Endothelial cell of umbilical vein (primary cell): ENCODE data around the gene SULF2. TPM values are rescaled to one million over a fixed set of nuclear protein-coding genes. Genes with fewer than 3 reads are reported as not detected.

ENCODE experiments used
- BruUV-seq: library from RNA; stranded (reverse); fragments of 400-500 nt; replicated peaks from 2 replicates; lab custom pipeline; 2021; lab: Mats Ljungman, UMichigan
- CTCF ChIA-PET: fragments of 300-600, 350-600 bp; sonication (Branson Sonifier 250); formaldehyde crosslinking; loops from one replicate; lab custom pipeline; 2021; ENCODE audit warnings: antibody characterized with exemption, inconsistent platforms; lab: Charles Lee
- POLR2A ChIA-PET: fragments of 300-600, 350-600 bp; sonication (Branson Sonifier 250); formaldehyde crosslinking; loops from one replicate; lab custom pipeline; 2021; ENCODE audit warnings: antibody characterized with exemption, inconsistent platforms; lab: Charles Lee
- DNase-seq: peaks from one replicate; pipeline ENCODE4 v3.0.0-alpha.2; 2011; ENCODE audit warnings: low read depth, low spot score
- FAIRE-seq: peaks from 2 replicates; lab custom pipeline; 2011; peaks lifted over from hg19 to GRCh38; lab: Jason Lieb, UNC
- H2AFZ ChIP-seq: 2 replicates; pipeline ENCODE4 v1.6.0; 2012; ENCODE audit warnings: low read depth, low read length, control low read depth, inconsistent platforms
- H3K27ac ChIP-seq: 2 replicates; pipeline ENCODE4 v1.5.1; 2011; ENCODE audit warnings: low read depth, mild to moderate bottlenecking, control low read depth, low read length, moderate library complexity; ENCODE audit not compliant: insufficient read depth
- H3K27me3 ChIP-seq, 2 experiments: 2 replicates each; pipeline versions ENCODE4 v1.6.0 to v1.6.1; 2011; ENCODE audit warnings: low read length in 2 of 2, mixed read lengths in 1 of 2; ENCODE audit not compliant: control insufficient read depth in 2 of 2, insufficient read depth in 2 of 2
- H3K36me3 ChIP-seq, 2 experiments: 2 replicates in 1 of 2; 3 replicates in 1 of 2; pipeline ENCODE4 v1.5.1; 2011; ENCODE audit warnings: low read length in 2 of 2, mild to moderate bottlenecking in 1 of 2, moderate library complexity in 1 of 2; ENCODE audit not compliant: control insufficient read depth in 2 of 2, insufficient read depth in 2 of 2; ENCODE audit errors: extremely low read depth in 1 of 2
- H3K4me1 ChIP-seq: 3 replicates; pipeline ENCODE4 v1.5.1; 2011; ENCODE audit warnings: mild to moderate bottlenecking, low read length; ENCODE audit not compliant: control insufficient read depth, insufficient read depth; ENCODE audit errors: extremely low read depth
- H3K4me2 ChIP-seq: 2 replicates; pipeline ENCODE4 v1.6.1; 2011; ENCODE audit warnings: low read length, control low read depth, mixed read lengths; ENCODE audit not compliant: insufficient read depth
- H3K4me3 ChIP-seq, 3 experiments: fragments of 200-600 bp in 1 of 3; sonication (generic), shearing (Covaris generic) in 1 of 3; replicated peaks in 1 of 3; 2 replicates each; pipeline ENCODE4 v1.5.1; 2011 to 2016; ENCODE audit warnings: control low read depth in 3 of 3, low read length in 3 of 3, mild to moderate bottlenecking in 2 of 3, inconsistent platforms in 1 of 3, low read depth in 1 of 3, moderate library complexity in 1 of 3; ENCODE audit not compliant: insufficient read depth in 1 of 3
- H3K79me2 ChIP-seq: 2 replicates; pipeline ENCODE4 v1.6.0; 2012; ENCODE audit warnings: low read length, inconsistent platforms; ENCODE audit not compliant: control insufficient read depth, insufficient read depth
- H3K9ac ChIP-seq: replicated peaks from 2 replicates; pipeline ENCODE3; 2011; ENCODE audit warnings: low read length, control low read depth; ENCODE audit not compliant: insufficient read depth; ENCODE audit errors: extremely low read depth
- H3K9me1 ChIP-seq: replicated peaks from 3 replicates; pipeline ENCODE4 v1.6.0; 2011; ENCODE audit warnings: mild to moderate bottlenecking, low read length; ENCODE audit not compliant: control insufficient read depth, insufficient read depth; ENCODE audit errors: extremely low read depth
- H3K9me3 ChIP-seq: replicated peaks from 2 replicates; pipeline ENCODE4 v1.5.1; 2012; ENCODE audit warnings: low read length, inconsistent platforms; ENCODE audit not compliant: control insufficient read depth, insufficient read depth
- H4K20me1 ChIP-seq: replicated peaks from 2 replicates; pipeline ENCODE3; 2011; ENCODE audit warnings: mild to moderate bottlenecking, low read length; ENCODE audit not compliant: control insufficient read depth, insufficient read depth; ENCODE audit errors: extremely low read depth
- CTCF ChIP-seq, 2 donors: IDR thresholded peaks; 1 replicate in 1 of 2; 2 replicates in 1 of 2; pipeline ENCODE4 v1.5.1; 2011; ENCODE audit warnings: low read length in 2 of 2, mild to moderate bottlenecking in 2 of 2, moderate library complexity in 2 of 2, control low read depth in 1 of 2, inconsistent platforms in 1 of 2, low read depth in 1 of 2; ENCODE audit not compliant: insufficient read depth in 1 of 2; ENCODE audit errors: extremely low read depth in 1 of 2
- EZH2 ChIP-seq: IDR thresholded peaks from 2 replicates; pipeline ENCODE4 v1.6.1; 2012; ENCODE audit warnings: borderline replicate concordance, low read depth, mild to moderate bottlenecking, moderate library complexity, low read length, inconsistent platforms; ENCODE audit not compliant: severe bottlenecking
- FOS ChIP-seq: IDR thresholded peaks from 2 replicates; pipeline ENCODE4 v1.6.1; 2011; ENCODE audit warnings: mild to moderate bottlenecking, low read length, moderate library complexity, borderline replicate concordance; ENCODE audit not compliant: insufficient read depth
- GATA2 ChIP-seq: IDR thresholded peaks from 2 replicates; pipeline ENCODE4 v1.7.0; 2011; ENCODE audit warnings: low read depth, mild to moderate bottlenecking, moderate library complexity, mixed read lengths, low read length; ENCODE audit not compliant: insufficient read length, insufficient read depth
- JUN ChIP-seq: IDR thresholded peaks from 2 replicates; pipeline ENCODE4 v1.6.1; 2011; ENCODE audit warnings: borderline replicate concordance, low read depth; ENCODE audit not compliant: insufficient read length, insufficient read depth
- MAX ChIP-seq: IDR thresholded peaks from 2 replicates; pipeline ENCODE4 v1.6.1; 2011; ENCODE audit not compliant: insufficient read depth, insufficient read length
- MYC ChIP-seq: IDR thresholded peaks from one replicate; pipeline ENCODE4 v1.6.1; 2011; ENCODE audit warnings: mild to moderate bottlenecking, low read depth, low read length
- POLR2A ChIP-seq: IDR thresholded peaks from 2 replicates; pipeline ENCODE4 v1.6.1; 2012; ENCODE audit warnings: low read depth, mild to moderate bottlenecking, control low read depth, low read length
- POLR2AphosphoS5 ChIP-seq: IDR thresholded peaks from 2 replicates; pipeline ENCODE4 v1.6.1; 2012; ENCODE audit warnings: low read depth, mild to moderate bottlenecking, control low read depth, low read length, moderate library complexity; ENCODE audit not compliant: insufficient read depth
- dilution Hi-C: fragments of 300-500 bp; cut with MboI; formaldehyde crosslinking; loops from one replicate; pipeline ENCODE4 v1.15.0; 2019; ENCODE audit warnings: low sequenced_read_pairs; ENCODE audit not compliant: extremely low pct_ligation_motif_present
- intact Hi-C: fragments of 100-400 bp; cut with micrococcal nuclease; formaldehyde crosslinking; loops from one replicate; pipeline ENCODE4 v1.10.0; 2022
- polyA plus RNA-seq, 4 experiments: library from polyadenylated mRNA; depleted of rRNA in 3 of 4; stranded (reverse) in 3 of 4; unstranded in 1 of 4; fragments of >200 nt; gene quantifications; 2 replicates each; pipeline versions ENCODE4 v1.2.1 to v1.2.3, GENCODE V29; 2011 to 2012; ENCODE audit warnings: missing spikeins in 1 of 4
- total RNA-seq: library from RNA; stranded (reverse); gene quantifications from 2 replicates; pipeline ENCODE4 v1.2.3, GENCODE V29; 2021

SULF2 gene
- total and polyA plus RNA-seq, 2 donors (not counting 3 experiments of a cell fraction or from before 2014, with no cell fraction given), result 58.5 to 160 TPM

DNA sequence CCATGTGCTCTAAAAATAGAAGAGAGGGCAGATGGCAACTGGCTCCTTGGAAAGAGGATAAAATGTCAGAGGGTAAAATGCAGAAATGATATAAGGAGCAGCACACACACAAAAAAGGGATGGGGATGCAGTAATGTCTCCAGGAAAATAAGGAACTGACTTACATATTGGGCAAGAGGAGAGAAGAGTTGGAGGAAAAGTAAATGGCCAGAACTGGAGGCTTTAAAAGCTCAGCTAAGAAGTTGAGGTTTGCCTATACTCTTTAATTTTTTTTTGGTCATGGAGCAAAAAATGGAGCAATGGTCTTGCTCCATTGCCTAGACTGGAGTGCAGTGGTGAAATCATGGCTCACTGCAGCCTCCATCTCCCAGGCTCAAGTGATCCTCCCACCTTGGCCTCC lies 93.7 kb downstream of the SULF2 start:
- Histone ChIP-seq H4K20me1 (no peaks in the 10 kb centered on the region), H3K9me1 (no peaks in the 10 kb centered on the region), H3K9me3 (no peaks in the 10 kb centered on the region), H3K27me3 (no peaks in the 10 kb centered on the region), H2AFZ (no peak overlapping the region), H3K9ac (no peak overlapping the region), H3K79me2 (no peaks in the 10 kb centered on the region), H3K4me2 (no peak overlapping the region), H3K36me3 (no peaks in the 10 kb centered on the region), H3K27ac (no peak overlapping the region), H3K4me3 (no peak overlapping the region), H3K4me1 (no peaks in the 10 kb centered on the region)
- FAIRE-seq (no peak), DNase-seq (no peak)
- dilution Hi-C loops (no loop called here), intact Hi-C loops (no loop called here)
- no peak for TF ChIP-seq MYC
- no peak for TF ChIP-seq GATA2
- TF ChIP-seq JUN, result no peak
- TF ChIP-seq POLR2AphosphoS5, result no peak
- TF ChIP-seq FOS, result no peak
- TF ChIP-seq POLR2A, result no peak
- no peak for TF ChIP-seq CTCF (IDR thresholded peaks at IDR 0.05; ENCODE audit: extremely low read depth in 1 of 2, insufficient read depth in 1 of 2, low read depth in 1 of 2, low read length in 2 of 2)
- TF ChIP-seq EZH2, result no peak
- TF ChIP-seq MAX, result no peak
- BruUV-seq, result no TSS peak
- ChIA-PET POLR2A (no interaction called here), CTCF (interaction anchor here (5.6 kb wide), 1 partner anchor 929 kb away, joined by 30 read pairs; no protein-coding TSS in a partner anchor)
